NCI-H2196 treated with DMSO at 0.1 percent for 48 hours (cell line): Measurements from ENCODE around the gene NAV2.

Experiments
- DNase-seq: peaks from one replicate; lab custom pipeline; 2025; ENCODE audit not compliant: unreplicated experiment; lab: John Stamatoyannopoulos, UW

The NAV2 gene

DNA sequence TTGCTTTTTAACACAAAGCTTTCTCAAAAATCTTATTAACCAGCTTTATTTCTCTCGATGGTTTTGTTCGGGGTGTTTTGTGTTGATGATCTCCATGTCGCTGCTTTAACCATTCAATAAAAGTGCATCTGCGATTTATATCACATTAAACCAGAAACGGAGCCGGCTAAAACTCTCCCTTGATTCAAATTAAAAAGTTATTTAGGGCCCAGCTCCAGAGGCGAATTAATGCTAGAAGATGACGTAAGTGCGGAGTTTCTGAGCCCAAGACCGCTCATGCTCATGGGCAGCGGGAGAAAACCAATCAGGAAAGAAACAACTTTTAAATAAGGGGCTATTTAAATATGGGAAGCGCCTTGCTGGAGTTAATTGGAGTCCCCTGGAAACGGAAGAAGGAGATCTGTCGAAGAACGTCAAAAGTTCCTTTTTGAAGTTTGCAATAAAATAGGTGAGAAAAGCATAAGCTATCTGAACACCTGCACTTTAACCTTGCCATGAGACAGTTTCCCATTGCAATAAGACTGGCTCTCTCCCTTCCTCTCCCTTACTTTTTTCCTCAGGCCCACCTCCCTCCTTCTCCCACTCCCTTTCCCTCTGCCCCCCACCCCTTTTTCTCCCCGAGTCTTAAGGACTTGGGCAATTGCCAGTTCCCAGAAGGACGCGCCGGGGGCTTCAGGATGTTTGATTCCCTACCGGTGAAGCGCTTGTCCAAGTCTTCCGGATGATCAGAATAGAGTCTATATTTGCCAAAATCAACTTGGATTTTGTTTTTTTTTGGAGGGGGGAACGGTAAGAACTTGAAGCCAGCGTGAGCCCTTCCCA is 449.5 kb downstream of the NAV2 start:
- DNase-seq, result no peak

- no peak for DNase-seq
Observed at GRCh38 chr11:20162824-20163782, 450.5 kb downstream of the NAV2 start.

- DNase-seq, result no peak
Observed at GRCh38 chr11:20163783-20164481, 451.3 kb downstream of the NAV2 start.
